HG02571 (cell line): Measurements from ENCODE around the gene RPL39.
"Not testable (repeated sequence)": the region's sequence is repeated elsewhere in the genome, so short reads cannot be mapped to it uniquely, and the experiment has no call there.

Source experiments
- ATAC-seq: cut with Tn5 transposase; IDR thresholded peaks from one replicate; pipeline ENCODE4 v1.9.1; 2021; ENCODE audit warnings: mild to moderate bottlenecking, moderate library complexity; ENCODE audit not compliant: unreplicated experiment

Gene RPL39

DNA sequence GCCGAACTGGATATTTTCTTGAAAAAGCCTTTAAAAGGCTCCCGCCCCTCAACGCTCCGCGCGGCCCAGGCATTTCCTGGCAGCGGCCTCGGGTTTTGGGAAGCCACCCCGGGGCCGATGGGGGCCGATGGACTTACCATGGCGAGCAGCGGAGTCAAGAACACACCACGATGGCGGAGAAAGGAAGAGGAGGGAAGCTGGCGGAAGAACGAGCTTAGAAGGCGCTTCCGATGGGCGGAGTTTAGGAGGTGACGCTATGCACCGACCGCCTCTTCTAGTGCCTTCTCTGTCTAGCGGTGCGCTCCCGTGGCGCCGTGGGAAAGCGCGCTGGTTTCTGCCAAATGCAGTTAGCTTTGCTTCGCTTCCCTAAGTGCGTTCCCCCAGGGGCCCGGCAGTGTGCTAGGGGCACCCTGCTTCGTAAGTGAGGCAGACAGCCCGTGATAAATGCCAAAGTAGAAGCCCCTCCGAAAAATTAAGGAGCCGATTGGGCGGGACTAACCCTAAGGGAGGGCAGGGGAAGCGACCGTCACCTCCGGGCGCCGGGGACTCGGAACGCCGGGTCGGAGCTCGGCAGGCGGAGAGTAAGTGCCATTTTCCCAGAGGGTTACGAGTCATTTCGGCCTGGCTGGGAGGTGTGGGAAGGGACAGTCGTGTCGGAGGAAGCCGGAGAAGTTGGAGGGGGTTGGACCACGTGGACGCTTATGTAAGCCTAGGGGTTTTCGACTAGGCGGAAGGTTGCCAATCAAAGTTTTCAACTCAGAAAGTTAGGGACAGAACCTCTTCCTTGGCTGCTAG, at the start of gene RPL39:
RPL39 (minus strand) TSS at position 194 of the 795 bp plus-strand sequence; CDS start at position 140, 54 bp downstream.
- peak; percentile 88 for ATAC-seq

DNA sequence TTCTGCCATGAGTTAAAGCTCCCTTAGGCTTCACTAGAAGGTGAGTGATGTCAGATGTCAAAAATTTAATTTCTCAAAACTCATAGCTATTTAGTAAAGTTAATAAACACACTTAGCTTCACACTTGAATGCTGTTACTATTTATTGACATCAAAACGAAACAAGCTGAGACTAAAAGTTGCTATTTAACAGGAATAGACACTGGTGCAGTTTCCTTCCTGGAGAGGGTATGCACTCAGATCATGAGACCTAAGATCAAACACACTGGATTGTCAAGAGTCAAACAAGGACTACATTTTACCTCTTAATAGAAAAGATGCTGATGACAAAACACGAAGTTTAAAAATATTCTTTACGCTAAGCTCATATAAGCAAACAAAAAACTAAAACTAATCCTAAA, 42.5 kb upstream of the RPL39 start:
- ATAC-seq, result no peak

DNA sequence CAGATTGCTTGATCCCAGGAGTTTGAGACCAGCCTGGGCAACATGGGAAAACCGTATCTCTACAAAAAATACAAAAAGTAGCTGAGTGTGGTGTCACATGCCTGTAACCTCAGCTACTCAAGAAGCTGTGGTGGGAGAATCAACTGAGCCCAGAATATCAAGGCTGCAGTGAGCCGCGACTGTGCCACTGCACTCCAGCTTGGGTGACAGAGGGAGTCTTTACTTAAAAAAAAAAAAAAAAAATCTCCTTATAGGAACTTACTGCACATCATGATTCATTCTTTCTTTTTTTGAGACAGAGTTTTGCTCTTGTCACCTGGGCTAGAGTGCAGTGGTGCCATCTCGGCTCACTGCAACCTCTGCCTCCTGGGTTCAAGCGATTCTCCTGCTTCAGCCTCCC, 37.0 kb upstream of the RPL39 start:
- ATAC-seq, result no peak

DNA sequence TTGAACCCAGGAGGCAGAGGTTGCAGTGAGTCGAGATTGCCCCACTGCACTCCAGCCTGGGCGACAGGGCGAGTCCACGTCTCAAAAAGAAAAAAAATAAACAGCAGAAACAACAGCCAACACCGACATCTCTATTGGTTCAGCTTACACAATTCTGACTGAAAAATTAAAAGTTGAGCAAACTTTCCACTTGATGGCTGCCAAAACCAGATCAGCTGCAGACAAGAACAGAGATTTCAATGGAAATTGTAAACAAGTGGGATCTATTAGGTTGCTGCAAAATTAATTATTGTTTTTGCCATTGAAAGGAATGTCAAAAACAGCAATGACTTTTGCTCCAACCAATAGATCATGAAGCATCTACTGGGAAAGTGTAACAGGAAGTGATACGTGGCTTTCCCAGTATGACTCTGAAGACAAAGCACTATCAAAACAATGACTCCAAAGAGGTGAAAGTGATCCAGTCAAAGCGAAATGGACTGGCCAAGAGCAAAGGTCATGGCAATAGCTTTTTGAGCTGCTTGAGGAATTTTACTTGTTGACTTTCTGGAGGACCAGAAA, 35.0 kb upstream of the RPL39 start:
- no peak for ATAC-seq

DNA sequence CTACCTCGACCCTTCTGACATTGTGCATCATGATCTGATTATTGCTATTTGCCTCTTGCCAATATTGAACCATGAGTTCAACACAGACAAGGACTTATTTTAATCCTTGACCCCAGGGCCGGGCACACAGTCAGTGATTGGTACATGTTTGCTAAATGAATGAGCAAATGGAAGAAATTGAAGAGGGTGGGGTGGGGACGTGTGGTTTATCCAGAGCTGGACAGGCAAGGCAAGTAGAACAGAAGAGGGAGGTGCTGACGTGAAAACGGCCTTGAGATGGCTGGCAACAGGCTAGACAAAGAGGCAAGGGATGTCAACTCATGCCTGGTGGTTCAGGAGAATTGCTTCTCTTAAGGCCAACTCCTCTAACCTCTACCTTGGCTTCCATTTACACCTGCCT, 32.8 kb upstream of the RPL39 start:
- ATAC-seq, result not testable (repeated sequence)

DNA sequence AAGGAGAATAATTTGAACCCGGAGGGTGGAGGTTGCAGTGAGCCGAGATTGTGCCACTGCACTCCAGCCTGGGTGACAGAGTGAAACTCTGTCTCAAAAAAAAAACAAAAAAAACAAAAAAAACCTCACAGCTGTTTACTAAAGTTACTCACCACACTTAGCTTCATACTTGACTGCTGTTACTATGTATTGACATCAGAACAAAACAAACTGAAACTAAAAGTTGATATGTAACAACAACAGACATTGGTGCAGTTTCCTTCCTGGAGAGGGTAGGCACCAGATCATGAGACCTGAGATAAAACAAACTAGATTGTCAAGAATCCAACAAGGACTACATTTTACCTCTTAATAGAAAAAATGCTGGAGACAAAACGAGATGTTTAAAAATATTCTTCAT, 30.3 kb upstream of the RPL39 start:
- ATAC-seq, result peak; percentile 84

DNA sequence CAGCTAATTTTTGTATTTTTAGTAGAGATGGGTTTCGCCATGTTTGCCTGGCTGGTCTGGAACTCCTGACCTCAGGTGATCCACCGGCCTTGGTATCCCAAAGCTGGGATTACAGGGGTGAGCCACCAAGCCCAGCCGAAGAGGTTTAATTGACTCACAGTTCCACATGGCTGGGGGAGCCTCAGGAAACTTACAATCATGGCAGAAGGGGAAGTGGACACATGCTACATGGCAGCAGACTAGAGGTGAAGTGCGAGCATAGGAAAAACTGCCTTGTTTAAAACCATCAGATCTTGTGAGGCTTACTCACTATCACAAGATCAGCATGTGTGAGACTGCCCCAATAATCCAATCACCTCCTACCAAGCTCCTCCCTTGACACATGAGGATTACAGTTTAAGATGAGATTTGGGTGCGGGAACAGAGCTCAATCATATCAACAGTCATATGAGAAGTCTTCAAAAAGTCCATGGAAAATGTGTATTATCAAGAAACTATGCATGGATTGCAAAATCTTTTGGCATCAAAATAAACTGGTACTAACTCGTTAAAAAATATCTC, 25.8 kb upstream of the RPL39 start:
- ATAC-seq, result no peak

DNA sequence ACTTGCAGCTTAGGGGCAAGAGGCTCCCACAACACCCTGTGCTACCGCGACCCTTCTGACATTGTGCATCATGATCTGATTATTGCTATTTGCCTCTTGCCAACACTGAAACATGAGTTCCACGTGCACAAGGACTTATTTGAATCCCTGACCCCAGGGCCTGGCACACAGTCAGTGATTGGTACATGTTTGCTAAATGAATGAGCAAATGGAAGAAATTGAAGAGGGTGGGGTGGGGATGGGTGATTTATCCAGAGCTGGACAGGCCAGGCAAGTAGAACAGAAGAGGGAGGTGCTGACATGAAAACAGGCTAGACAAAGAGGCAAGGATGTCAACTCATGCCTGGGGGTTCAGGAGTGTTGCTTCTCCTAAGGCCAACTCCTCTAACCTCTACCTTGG, 24.9 kb upstream of the RPL39 start:
- ATAC-seq, result no peak

DNA sequence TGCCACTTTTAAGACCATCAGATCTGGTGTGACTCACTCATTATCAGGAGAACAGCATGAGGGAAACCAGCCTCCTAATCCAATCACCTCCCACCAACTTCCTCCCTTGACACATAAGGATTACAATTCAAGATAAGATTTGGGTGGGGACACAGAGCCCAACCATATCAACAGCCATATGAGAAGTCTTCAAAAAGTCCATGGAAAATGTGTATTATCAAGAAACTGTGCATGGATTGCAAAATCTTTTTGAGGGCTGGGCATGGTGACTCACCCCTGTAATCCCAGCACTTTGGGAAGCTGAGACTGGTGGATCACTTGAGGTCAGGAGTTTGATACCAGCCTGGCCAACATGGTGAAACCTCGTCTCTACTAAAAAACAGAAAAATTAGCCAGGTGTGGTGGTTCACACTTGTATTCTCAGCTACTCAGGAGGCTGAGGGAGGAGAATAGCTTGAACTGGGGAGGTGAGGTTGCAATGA, 17.8 kb upstream of the RPL39 start:
- no peak for ATAC-seq

DNA sequence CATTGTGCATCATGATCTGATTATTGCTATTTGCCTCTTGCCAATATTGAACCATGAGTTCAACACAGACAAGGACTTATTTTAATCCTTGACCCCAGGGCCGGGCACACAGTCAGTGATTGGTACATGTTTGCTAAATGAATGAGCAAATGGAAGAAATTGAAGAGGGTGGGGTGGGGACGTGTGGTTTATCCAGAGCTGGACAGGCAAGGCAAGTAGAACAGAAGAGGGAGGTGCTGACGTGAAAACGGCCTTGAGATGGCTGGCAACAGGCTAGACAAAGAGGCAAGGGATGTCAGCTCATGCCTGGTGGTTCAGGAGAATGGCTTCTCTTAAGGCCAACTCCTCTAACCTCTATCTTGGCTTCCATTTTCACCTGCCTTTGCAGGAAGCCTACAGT, 17.0 kb upstream of the RPL39 start:
- ATAC-seq, result not testable (repeated sequence)

DNA sequence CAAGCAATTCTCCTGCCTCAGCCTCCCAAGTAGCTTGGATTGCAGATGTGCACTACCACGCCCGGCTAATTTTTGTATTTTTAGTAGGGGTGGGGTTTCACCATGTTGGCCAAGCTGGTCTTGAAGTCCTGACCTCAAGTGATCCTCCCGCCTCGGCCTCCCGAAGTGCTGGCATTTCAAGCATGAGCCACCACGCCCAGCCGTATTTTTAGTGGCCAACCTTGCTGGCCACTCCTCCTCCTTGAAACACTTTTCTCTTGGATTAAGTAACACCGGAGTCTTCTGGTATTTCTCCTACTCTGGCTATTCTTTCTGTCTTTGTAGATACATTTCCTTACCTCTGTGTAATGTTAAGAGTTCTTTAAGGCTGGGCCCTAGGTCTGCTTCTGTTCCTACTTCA, 11.1 kb upstream of the RPL39 start:
- ATAC-seq, result no peak

DNA sequence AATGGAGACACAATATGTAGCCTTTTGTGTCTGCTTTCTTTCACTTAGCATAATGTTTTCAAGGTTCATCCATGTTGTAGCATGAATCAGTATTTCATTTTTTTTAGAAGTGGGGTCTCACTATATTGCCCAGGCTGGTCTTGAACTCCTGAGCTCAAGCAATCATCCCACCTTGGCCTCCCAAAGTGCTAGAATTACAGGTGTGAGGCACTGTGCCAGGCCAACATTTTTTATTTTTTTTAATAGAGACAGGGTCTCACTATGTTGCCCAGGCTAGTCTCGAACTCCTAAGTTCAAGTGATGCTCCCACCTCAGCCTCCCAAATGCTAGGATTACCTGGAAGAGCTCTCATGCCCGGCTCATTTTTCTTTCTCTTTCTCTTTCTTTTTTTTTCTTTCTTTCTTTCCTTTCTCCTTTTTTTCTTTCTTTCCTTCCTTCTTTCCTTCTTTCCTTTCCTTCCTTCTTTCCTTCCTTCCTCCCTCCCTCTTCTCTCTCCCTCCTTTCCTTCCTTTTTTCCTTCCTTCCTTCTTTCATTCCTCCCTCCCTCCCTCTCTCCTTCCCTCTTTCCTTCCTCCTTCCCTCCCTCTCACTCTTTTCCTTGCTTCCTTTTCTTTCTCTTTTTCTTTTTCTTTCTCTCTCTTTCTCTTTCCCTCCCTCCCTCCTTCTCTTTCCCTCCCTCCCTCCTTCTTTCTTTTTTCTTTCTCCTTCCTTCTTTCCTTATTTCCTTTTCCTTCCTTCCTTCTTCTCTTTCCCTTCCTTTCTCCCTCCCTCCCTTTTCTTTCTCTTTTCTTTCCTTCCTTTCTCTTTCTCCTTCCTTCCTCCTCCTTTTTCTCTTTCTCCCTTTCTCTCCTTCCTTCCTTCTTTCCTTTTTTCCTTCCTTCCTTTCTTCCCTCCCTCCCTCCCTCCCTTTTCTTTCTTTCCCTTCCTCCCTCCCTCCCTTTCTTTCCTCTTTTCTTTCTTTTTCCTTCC, 10.1 kb upstream of the RPL39 start:
- no peak for ATAC-seq

DNA sequence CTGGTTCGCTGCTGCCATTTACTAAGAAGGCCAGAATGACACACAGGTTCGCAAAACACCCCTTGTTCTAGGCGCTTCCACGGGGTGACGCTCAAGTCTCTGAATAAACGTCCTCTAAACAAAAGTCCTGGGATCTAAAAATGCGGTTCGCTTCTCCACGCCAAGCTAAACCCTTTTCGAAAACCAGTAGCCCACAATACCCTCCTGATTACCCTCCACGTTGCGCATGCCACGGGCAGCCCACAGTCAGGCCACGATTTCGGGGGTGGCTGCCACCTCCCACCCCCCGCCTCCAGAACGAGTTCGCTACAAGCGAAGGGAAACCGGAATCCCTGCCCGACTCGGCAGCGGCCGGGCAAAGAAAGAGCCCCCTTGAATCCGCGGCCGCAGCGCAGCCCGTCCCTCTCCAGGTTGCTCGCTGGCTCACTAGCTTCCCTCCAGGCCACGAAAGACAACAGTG, 423 bp downstream of the RPL39 start:
- peak; percentile 19 for ATAC-seq

DNA sequence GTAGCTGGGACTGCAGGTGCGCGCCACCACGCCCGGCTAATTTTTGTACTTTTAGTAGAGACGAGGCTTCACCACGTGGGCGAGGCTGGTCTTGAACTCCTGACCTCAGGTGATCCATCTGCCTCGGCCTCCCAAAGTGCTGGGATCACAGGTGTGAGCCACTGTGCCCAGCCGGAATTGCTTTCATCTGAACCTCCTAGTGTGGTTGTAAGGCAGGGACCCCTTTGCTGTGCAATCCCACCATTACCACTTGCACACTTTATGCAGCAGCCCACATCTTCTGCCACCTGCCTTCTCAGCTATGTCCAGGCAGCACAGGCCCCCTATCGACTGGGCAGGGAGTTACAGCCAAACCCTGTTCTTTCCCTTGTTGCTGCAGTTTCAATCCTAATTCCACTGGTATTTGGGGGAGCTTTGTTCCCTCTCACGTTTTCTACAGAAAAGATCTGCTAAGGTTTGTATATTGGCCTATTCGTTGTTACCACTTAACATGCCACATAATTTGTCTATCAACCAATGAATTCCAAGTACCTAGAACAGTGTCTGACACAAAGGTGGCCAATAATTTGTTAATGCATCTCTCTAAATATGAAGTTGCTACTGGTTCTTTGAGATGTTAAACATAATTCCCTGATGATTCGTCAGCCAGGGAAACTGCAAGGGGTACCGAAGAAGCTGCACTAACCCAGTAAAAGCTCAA, 6.5 kb downstream of the RPL39 start:
- ATAC-seq, result no peak

DNA sequence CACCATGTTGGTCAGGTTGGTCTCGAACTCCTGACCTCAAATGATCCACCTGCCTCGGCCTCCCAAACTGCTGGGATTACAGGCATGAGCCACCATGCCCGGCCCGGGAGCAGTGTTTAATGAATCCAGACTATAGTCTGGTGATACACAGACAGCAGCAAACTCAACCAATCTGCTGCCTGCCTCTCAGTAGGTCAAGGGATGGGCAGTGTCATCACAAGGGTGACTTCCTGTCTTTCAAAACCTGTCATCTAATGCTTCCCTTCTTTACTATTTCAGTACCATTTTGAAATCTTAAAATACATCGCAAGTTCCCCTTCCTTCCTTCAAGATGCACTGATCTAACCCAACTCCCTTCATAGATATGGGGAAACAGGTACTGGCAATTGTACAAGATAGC, 8.4 kb downstream of the RPL39 start:
- no peak for ATAC-seq

DNA sequence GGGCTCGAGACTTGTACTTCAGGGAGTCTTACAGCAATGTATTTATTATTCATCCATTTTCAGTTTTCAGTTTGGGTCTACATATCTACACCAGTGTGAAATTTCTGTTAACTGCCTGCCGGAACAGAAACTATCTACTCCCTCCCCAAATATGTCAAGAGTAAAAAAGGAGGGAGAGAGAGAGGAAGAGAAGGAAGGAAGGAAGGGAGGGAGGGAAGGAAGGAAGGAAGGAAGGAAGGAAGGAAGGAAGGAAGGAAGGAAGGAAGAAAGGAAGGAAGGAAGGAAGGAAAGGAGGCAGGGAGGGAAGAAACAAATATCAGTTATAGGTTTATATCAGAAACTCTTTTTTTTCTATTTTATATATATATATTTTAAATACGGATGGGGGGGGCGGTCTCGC, 12.6 kb downstream of the RPL39 start:
- no peak for ATAC-seq

DNA sequence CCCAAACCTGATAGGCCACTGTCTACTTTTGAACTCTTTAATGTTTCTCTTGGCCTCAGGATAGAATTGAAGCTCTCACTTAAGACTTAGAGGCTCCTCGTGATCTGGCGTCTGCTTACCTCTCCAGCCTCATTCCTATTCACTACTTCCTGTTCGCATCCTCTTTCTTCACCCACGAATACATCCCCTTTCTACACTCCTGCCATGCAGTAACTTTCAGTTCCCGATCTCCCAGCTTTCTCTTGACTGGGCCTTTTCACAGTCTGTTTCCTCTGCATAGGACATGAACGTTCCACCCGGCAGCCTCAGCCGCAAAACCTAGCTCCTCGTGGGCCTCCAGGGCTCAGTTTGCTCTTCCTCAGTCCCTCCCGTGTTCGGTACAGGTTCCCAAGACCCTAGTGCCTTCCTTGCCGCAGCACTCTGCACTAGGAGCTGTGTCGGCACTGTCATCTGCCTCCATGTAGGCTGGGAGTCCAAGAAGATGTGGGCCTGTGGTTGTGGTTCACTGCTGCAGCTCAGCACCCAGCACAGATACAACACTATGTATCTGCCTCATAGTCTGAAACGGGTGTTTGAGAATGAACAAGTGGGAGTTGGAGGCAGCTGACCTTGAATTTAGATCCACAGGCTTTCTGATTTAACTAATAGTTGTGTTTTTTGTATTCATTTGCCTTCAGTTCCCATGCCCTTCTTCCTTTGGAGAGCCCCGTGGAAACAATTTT, 15.8 kb downstream of the RPL39 start:
- ATAC-seq, result no peak

DNA sequence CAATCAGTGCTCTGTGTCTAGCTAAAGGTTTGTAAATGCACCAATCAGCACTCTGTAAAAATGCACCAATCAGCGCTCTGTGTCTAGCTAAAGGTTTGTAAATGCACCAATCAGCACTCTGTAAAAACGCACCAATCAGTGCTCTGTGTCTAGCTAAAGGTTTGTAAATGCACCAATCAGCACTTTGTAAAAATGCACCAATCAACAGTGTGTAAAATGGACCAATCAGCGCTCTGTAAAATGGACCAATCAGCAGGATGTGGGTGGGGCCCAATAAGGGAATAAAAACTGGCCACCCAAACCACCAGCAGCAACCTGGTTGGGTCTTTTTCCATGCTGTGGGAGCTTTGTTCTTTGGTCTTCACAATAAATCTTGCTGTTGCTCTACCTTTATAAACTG, 22.0 kb downstream of the RPL39 start:
- ATAC-seq, result not testable (repeated sequence)

DNA sequence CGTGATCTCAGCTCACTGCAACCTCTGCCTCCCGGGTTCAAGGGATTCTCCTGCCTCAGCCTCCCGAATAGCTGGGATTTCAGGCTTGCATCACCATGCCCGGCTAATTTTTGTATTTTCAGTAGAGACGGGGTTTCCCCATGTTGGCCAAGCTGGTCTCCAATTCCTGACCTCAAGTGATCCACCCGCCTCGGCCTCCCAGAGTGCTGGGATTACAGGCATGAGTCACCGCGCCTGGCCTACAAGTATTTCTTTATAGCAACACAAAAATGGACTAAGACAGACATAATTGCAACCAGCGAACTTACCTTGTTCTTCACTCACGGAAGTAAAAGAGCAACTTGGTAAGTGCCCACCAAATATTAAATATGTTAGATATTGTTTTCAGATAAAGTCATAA, 23.0 kb downstream of the RPL39 start:
- not testable (repeated sequence) for ATAC-seq
